K562 (cell line): Measurements from ENCODE around the gene PPP1R14B. TPM values are rescaled to one million over a fixed set of nuclear protein-coding genes. Genes with fewer than 3 reads are reported as not detected.
A peak's percentile ranks its signal among the peaks of the same experiment; 100 is the strongest.

Experiments used
- ATAC-seq: fragments of 200-7000 bp; cut with Tn5 transposase; 3 replicates; pipeline ENCODE4 v1.9.1; 2020; ENCODE audit warnings: moderate library complexity
- BruUV-seq: library from RNA; stranded (reverse); fragments of 400-500 nt; replicated peaks from 2 replicates; lab custom pipeline; 2021; lab: Mats Ljungman, UMichigan
- CTCF ChIA-PET: fragments of 300-600 bp; formaldehyde crosslinking; extraction: SDS; loops from one replicate; lab custom pipeline; 2021; ENCODE audit warnings: low intra/inter-chr PET ratio; lab: Yijun Ruan, JAX
- POLR2A ChIA-PET: fragments of 300-600, 350-650 bp; sonication (Branson Sonifier 250); formaldehyde crosslinking; extraction: SDS; loops from one replicate; lab custom pipeline; 2021; ENCODE audit warnings: antibody characterized with exemption, inconsistent platforms; lab: Yijun Ruan, JAX
- DNase-seq, 4 experiments: peaks; one replicate each; pipeline versions ENCODE4 v3.0.0 to v3.0.0-alpha.2; 2011 to 2018; ENCODE audit warnings: low spot score in 3 of 4, mixed read lengths in 3 of 4; ENCODE audit errors: extremely low read depth in 1 of 4
- FAIRE-seq: peaks from 2 replicates; lab custom pipeline; 2011; peaks lifted over from hg19 to GRCh38; lab: Jason Lieb, UNC
- H2AFZ ChIP-seq: 2 replicates; pipeline ENCODE4 v1.6.0; 2011; ENCODE audit warnings: low read depth, low read length, control low read depth, inconsistent platforms
- H3K27ac ChIP-seq: fragments of 200-600 bp; 3 replicates; pipeline ENCODE4 v1.8.0; 2011; ENCODE audit warnings: low read depth, mild to moderate bottlenecking, control low read depth, inconsistent platforms, low read length, moderate library complexity, mixed read lengths; ENCODE audit errors: extremely low read depth
- H3K27me3 ChIP-seq, 2 experiments: fragments of 300-600 bp in 1 of 2; 2 replicates in 1 of 2; 3 replicates in 1 of 2; pipeline versions ENCODE4 v1.6.0 to v1.8.0; 2011; ENCODE audit warnings: inconsistent platforms in 2 of 2, low read length in 2 of 2, mild to moderate bottlenecking in 1 of 2, mixed read lengths in 1 of 2, moderate library complexity in 1 of 2; ENCODE audit not compliant: control insufficient read depth in 2 of 2, insufficient read depth in 2 of 2
- H3K36me3 ChIP-seq: fragments of 300-600 bp; 3 replicates; pipeline ENCODE4 v1.8.0; 2011; ENCODE audit warnings: mild to moderate bottlenecking, low read length, inconsistent platforms; ENCODE audit not compliant: control insufficient read depth, insufficient read depth
- H3K4me1 ChIP-seq, 2 experiments: fragments of 200-600 bp in 1 of 2; replicated peaks in 1 of 2; 2 replicates in 1 of 2; 3 replicates in 1 of 2; pipeline versions ENCODE4 v1.5.1 to v1.8.0; 2011; ENCODE audit warnings: inconsistent platforms in 2 of 2, low read length in 2 of 2, mild to moderate bottlenecking in 1 of 2, mixed read lengths in 1 of 2, moderate library complexity in 1 of 2; ENCODE audit not compliant: control insufficient read depth in 2 of 2, insufficient read depth in 2 of 2
- H3K4me2 ChIP-seq: 2 replicates; pipeline ENCODE4 v1.6.1; 2011; ENCODE audit warnings: low read length, control low read depth, inconsistent platforms, mixed read lengths; ENCODE audit not compliant: insufficient read depth
- H3K4me3 ChIP-seq: fragments of 200-600 bp; sonication (generic), shearing (Covaris generic); 2 replicates; pipeline ENCODE4 v1.5.1; 2016; ENCODE audit warnings: control low read depth, inconsistent platforms
- H3K79me2 ChIP-seq: fragments of 200-600 bp; 3 replicates; pipeline ENCODE4 v1.8.0; 2011; ENCODE audit warnings: low read length, inconsistent platforms; ENCODE audit not compliant: control insufficient read depth, insufficient read depth
- H3K9ac ChIP-seq, 2 experiments: 2 replicates each; pipeline versions ENCODE4 v1.6.0 to v1.6.1; 2011; ENCODE audit warnings: low read depth in 2 of 2, low read length in 2 of 2, control low read depth in 1 of 2, inconsistent platforms in 1 of 2, mild to moderate bottlenecking in 1 of 2, mixed read lengths in 1 of 2; ENCODE audit not compliant: insufficient read depth in 1 of 2
- H3K9me1 ChIP-seq: one replicate; pipeline ENCODE4 v1.6.0; 2011; ENCODE audit warnings: inconsistent platforms, mild to moderate bottlenecking, low read length, moderate library complexity; ENCODE audit not compliant: control insufficient read depth, insufficient read depth
- H3K9me3 ChIP-seq: replicated peaks from 2 replicates; pipeline ENCODE4 v1.5.1; 2011; ENCODE audit warnings: low read depth, low read length, inconsistent platforms; ENCODE audit not compliant: control insufficient read depth, insufficient read depth
- H4K20me1 ChIP-seq: replicated peaks from 2 replicates; pipeline ENCODE4 v1.6.1; 2011; ENCODE audit warnings: low read length, inconsistent platforms, mixed read lengths; ENCODE audit not compliant: control insufficient read depth, insufficient read depth
- EP400 ChIP-seq: fragments of 450-650 bp; IDR thresholded peaks from 2 replicates; pipeline ENCODE4 v1.6.1; 2017; ENCODE audit warnings: antibody characterized with exemption, mild to moderate bottlenecking, moderate library complexity
- KAT8 ChIP-seq: fragments of 450-650 bp; IDR thresholded peaks from 2 replicates; pipeline ENCODE4 v1.6.1; 2016; ENCODE audit warnings: low read depth, mild to moderate bottlenecking
- MITF ChIP-seq: IDR thresholded peaks from 2 replicates; pipeline ENCODE4 v1.6.1; 2014; ENCODE audit warnings: antibody characterized with exemption
- MYBL2 ChIP-seq, 2 experiments: fragments of 450-650 bp in 1 of 2; sonication (generic) in 1 of 2; formaldehyde crosslinking in 1 of 2; IDR thresholded peaks; 2 replicates each; pipeline versions ENCODE4 v1.6.1 to v1.8.1; 2017 to 2022; ENCODE audit warnings: borderline replicate concordance in 1 of 2, inconsistent platforms in 1 of 2, low read depth in 1 of 2, mild to moderate bottlenecking in 1 of 2, missing genetic modification reagents in 1 of 2, moderate library complexity in 1 of 2
- POLR2AphosphoS5 ChIP-seq: IDR thresholded peaks from 2 replicates; pipeline ENCODE4 v1.6.1; 2011; ENCODE audit warnings: mild to moderate bottlenecking, low read depth, low read length, moderate library complexity; ENCODE audit not compliant: control insufficient read depth, insufficient read depth
- SMARCA4 ChIP-seq: fragments of 450-650 bp; IDR thresholded peaks from 2 replicates; pipeline ENCODE4 v1.6.1; 2016
- SMARCB1 ChIP-seq: IDR thresholded peaks from 2 replicates; pipeline ENCODE4 v1.6.1; 2011; ENCODE audit warnings: improper control_type of control experiment, low read depth; ENCODE audit not compliant: insufficient read length
- TCF7L2 ChIP-seq: fragments of 150-350 bp; IDR thresholded peaks from 2 replicates; pipeline ENCODE4 v1.6.1; 2016; ENCODE audit warnings: low read depth, mild to moderate bottlenecking, low read length, moderate library complexity
- USF1 ChIP-seq: sonication (generic); formaldehyde crosslinking; IDR thresholded peaks from 2 replicates; pipeline ENCODE4 v1.9.0; 2022; ENCODE audit warnings: mild to moderate bottlenecking, missing genetic modification reagents
- ZNF507 ChIP-seq: conservative IDR thresholded peaks from 2 replicates; pipeline ENCODE4 v1.6.1; 2017; ENCODE audit warnings: missing genetic modification characterization, missing compliant biosample characterization
- ZNF740 ChIP-seq, 3 experiments: fragments of 200-800 bp in 1 of 3; sonication (Bioruptor generic) in 1 of 3; sonication (generic) in 1 of 3; formaldehyde crosslinking in 1 of 3; IDR thresholded peaks; 2 replicates each; pipeline versions ENCODE4 v1.6.1 to v1.8.0; 2016 to 2022; ENCODE audit warnings: mild to moderate bottlenecking in 2 of 3, missing compliant biosample characterization in 2 of 3, missing genetic modification characterization in 2 of 3, missing genetic modification reagents in 1 of 3
- WGBS: fragments of 100-300 bp; shearing (Covaris generic); methylation state at CpG from one replicate; pipeline ENCODE4 v1.1.6; 2016; ENCODE audit warnings: low coverage, mixed read lengths; ENCODE audit not compliant: insufficient coverage; ENCODE audit errors: missing lambda C conversion rate; 5-methylcytosine and 5-hydroxymethylcytosine counted together
- in situ Hi-C: fragments of 300-500 bp; cut with MboI; formaldehyde crosslinking; loops from 4 replicates; pipeline ENCODE4 v1.15.0; 2018; ENCODE audit warnings: inconsistent platforms, mixed read lengths
- intact Hi-C: fragments of 100-400 bp; cut with micrococcal nuclease; formaldehyde crosslinking; loops from 2 replicates; pipeline ENCODE4 v1.14.2; 2022
- polyA plus RNA-seq, 8 experiments: library from polyadenylated mRNA; depleted of rRNA in 4 of 8; stranded (reverse) in 5 of 8; unstranded in 3 of 8; fragments of >200 nt; fragmentation: Nextera tagmentation in 2 of 8; fragmentation: Illumina TruSeq in 1 of 8; extraction: Ambion mirVana in 2 of 8; extraction: Trizol in 1 of 8; gene quantifications; 2 replicates each; pipeline versions ENCODE4 v1.2.1 to v1.2.3, GENCODE V29; 2011 to 2014; ENCODE audit warnings: inconsistent platforms in 1 of 8, missing spikeins in 1 of 8
- total RNA-seq, 7 experiments: library from RNA; depleted of rRNA in 6 of 7; stranded (reverse); fragments of >200 nt in 6 of 7; fragmentation: Illumina TruSeq in 2 of 7; extraction: Trizol in 2 of 7; gene quantifications; 2 replicates each; pipeline versions ENCODE4 v1.2.1 to v1.2.3, GENCODE V29; 2011 to 2021; ENCODE audit warnings: low replicate concordance in 1 of 7
- TF ChIP-seq, protein P1 (sequence below): IDR thresholded peaks from 2 replicates; pipeline ENCODE4 v1.6.1; 2011; ENCODE audit warnings: borderline replicate concordance, low read depth, mild to moderate bottlenecking, moderate library complexity, low read length; ENCODE audit not compliant: insufficient read depth, poor library complexity, severe bottlenecking

Gene PPP1R14B
- total and polyA plus RNA-seq, 9 of the 15 experiments (the other 6 are each of a cell fraction or from before 2014, with no cell fraction given) = 7.7 to 566 (median 212) TPM

DNA sequence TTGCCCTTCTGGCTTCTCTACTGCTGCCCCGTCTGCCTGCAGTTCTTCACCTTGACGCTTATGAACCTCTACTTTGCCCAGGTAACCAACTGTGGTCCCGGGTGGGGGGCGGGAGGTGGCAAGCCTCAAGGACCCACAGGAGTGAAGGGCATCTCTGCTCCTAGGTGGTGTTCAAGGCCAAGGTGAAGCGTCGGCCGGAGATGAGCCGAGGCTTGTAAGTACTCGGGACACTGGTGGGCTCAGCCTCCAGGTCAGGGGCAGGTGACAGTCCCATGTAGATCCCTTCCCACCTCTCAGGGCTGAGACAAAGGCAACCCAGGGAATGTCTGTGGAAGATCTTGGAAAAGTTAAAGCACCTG lies 40.0 kb upstream of the PPP1R14B start (continued):
- TF ChIP-seq ZNF507 (tag) (no peak), USF1 (CRISPR knock-in tag) (no peak), MITF (no peak), MYBL2 (IDR thresholded peaks at IDR 0.05; ENCODE audit: low read depth) (no peak), MYBL2 (CRISPR knock-in tag; IDR thresholded peaks at IDR 0.05; ENCODE audit: borderline replicate concordance) (no peak)

- Histone ChIP-seq H4K20me1 (no peaks in the 10 kb centered on the region), H3K9ac (peak overlapping the region; percentile 50 to 93; a peak in 3 of 4 replicates), H3K9me3 (no peaks in the 10 kb centered on the region), H2AFZ (peak overlapping the region; percentile 93; the same call in 1 of the 2 replicates), H3K27ac (peak overlapping the region; percentile 27), H3K4me2 (peak overlapping the region; percentile 80), H3K27me3 (peaks cover 0 to under 1% of the 10 kb centered on the region in 2 experiments; a peak in 1 of 5 replicates), H3K9me1 (no peaks in the 10 kb centered on the region), H3K4me1 (peaks cover 7 to 47% of the 10 kb centered on the region in 2 experiments; a peak in 4 of 5 replicates), H3K4me3 (peak overlapping the region; percentile 91), H3K36me3 (peaks cover 4% of the 10 kb centered on the region; the same call in 1 of the 3 replicates), H3K79me2 (peaks cover 12% of the 10 kb centered on the region; the same call in 1 of the 3 replicates)
- ChIA-PET CTCF (no interaction called here), POLR2A (interaction anchor here (0.6 to 5.1 kb wide), 3 partner anchors 8 to 16 kb away, joined by 3 to 54 read pairs (median 6); no protein-coding TSS in a partner anchor)
- FAIRE-seq (no peak), DNase-seq (no peak), ATAC-seq (no peak)
- WGBS = 67% methylated on average over 13 of the region's 40 CpGs
- BruUV-seq = no TSS peak
- intact Hi-C loops (no loop called here), in situ Hi-C loops (no loop called here)
- TF ChIP-seq SMARCB1 = no peak
- no peak for TF ChIP-seq TCF7L2
- TF ChIP-seq ZNF740 (CRISPR knock-in tag; IDR thresholded peaks at IDR 0.05) = 0 out of 2 replicates have a peak, but pooled peaks have one; percentile 36
- TF ChIP-seq ZNF740 (tag; IDR thresholded peaks at IDR 0.05) = no peak
- TF ChIP-seq SMARCA4 = no peak
- TF ChIP-seq EP400 = no peak
- no peak for TF ChIP-seq KAT8
- TF ChIP-seq, protein P1, sequence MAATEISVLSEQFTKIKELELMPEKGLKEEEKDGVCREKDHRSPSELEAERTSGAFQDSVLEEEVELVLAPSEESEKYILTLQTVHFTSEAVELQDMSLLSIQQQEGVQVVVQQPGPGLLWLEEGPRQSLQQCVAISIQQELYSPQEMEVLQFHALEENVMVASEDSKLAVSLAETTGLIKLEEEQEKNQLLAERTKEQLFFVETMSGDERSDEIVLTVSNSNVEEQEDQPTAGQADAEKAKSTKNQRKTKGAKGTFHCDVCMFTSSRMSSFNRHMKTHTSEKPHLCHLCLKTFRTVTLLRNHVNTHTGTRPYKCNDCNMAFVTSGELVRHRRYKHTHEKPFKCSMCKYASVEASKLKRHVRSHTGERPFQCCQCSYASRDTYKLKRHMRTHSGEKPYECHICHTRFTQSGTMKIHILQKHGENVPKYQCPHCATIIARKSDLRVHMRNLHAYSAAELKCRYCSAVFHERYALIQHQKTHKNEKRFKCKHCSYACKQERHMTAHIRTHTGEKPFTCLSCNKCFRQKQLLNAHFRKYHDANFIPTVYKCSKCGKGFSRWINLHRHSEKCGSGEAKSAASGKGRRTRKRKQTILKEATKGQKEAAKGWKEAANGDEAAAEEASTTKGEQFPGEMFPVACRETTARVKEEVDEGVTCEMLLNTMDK = no peak
- no peak for TF ChIP-seq POLR2AphosphoS5
These were observed 39.4 kb upstream of the PPP1R14B start for GRCh38 chr11:64285885-64286800.
